ENCODE data around the gene ELMO1. TPM values are rescaled to one million over a fixed set of nuclear protein-coding genes. Genes with fewer than 3 reads are reported as not detected.

The ELMO1 gene
- polyA plus RNA-seq, 2 of the 4 experiments (the other 2 are of a cell fraction) = 2.3 to 6.1 TPM

GRCh38 chr7:37205451-37205850, 243.2 kb downstream of the ELMO1 start (continued):
- TF ChIP-seq PBX3 (IDR thresholded peaks at IDR 0.05) (no peak), RAD21 (conservative IDR thresholded peaks at IDR 0.05 in 1 of 2, IDR thresholded peaks at IDR 0.05 in 1 of 2) (no peak), SREBF2 (IDR thresholded peaks at IDR 0.05) (no peak)

- Histone ChIP-seq H3K4me1 (peaks cover 5% of the 10 kb centered on the region; the same call in 1 of the 3 replicates), H3K4me2 (no peak overlapping the region), H3K4me3 (no peak overlapping the region), H3K27ac (no peak overlapping the region; a peak in 1 of 6 replicates), H3K9me3 (no peaks in the 10 kb centered on the region)
- ATAC-seq (peak; percentile 25 to 47; a peak in 3 of 6 replicates), DNase-seq (ENCODE audit: low read depth in 1 of 2, low spot score in 1 of 2) (no peak), FAIRE-seq (no peak)
- WGBS (ENCODE audit: missing lambda C conversion rate) = 0% methylated on average over 2 of the region's 2 CpGs
- ChIA-PET POLR2A (no interaction called here), CTCF (interaction anchor here (0.7 to 8.2 kb wide), 25 partner anchors 11 to 769 kb away, joined by 3 to 108 read pairs (median 4); no protein-coding TSS in a partner anchor)
- peak; percentile 11; the same call in 1 of the 3 replicates for TF ChIP-seq CTCF (IDR thresholded peaks at IDR 0.05)
- TF ChIP-seq EHF (CRISPR knock-in tag; IDR thresholded peaks at IDR 0.05) = no peak
Measured at GRCh38 chr7:37201876-37202198, 246.8 kb downstream of the ELMO1 start.

- ATAC-seq (peak; percentile 85 to 92), FAIRE-seq (peak; percentile 76), DNase-seq (ENCODE audit: low read depth in 1 of 2, low spot score in 1 of 2) (peak; percentile 70 to 84)
- TF ChIP-seq SMC3 (IDR thresholded peaks at IDR 0.05) (peak; percentile 81), E2F6 (IDR thresholded peaks at IDR 0.05; ENCODE audit: borderline replicate concordance, low read depth) (no peak), CTCF (IDR thresholded peaks at IDR 0.05) (peak; percentile 84), MAX (IDR thresholded peaks at IDR 0.05) (no peak), RAD21 (conservative IDR thresholded peaks at IDR 0.05 in 1 of 2, IDR thresholded peaks at IDR 0.05 in 1 of 2) (peak; percentile 76 to 79), MYC (IDR thresholded peaks at IDR 0.05; ENCODE audit: borderline replicate concordance, low read length) (no peak), CHD2 (IDR thresholded peaks at IDR 0.05; ENCODE audit: low read length, partially characterized antibody) (no peak)
- H3K27ac ChIP-seq = peak overlapping the region in 1 of 2 experiments; percentile 31; a peak in 1 of 6 replicates
- CTCF ChIA-PET = interaction anchor here (0.6 to 8.2 kb wide), 34 partner anchors 11 to 1110 kb away, joined by 3 to 108 read pairs (median 4); no protein-coding TSS in a partner anchor
- peak overlapping the region; percentile 44; the same call in 2 of the 3 replicates for H3K4me2 ChIP-seq
- peaks cover 5% of the 10 kb centered on the region; the same call in 1 of the 3 replicates for H3K4me1 ChIP-seq
- 2% methylated on average over 6 of the region's 6 CpGs for WGBS (ENCODE audit: missing lambda C conversion rate)
- H3K4me3 ChIP-seq = no peak overlapping the region
- POLR2A ChIA-PET = no interaction called here
- no peaks in the 10 kb centered on the region for H3K9me3 ChIP-seq
Measured at GRCh38 chr7:37201003-37201875, 247.4 kb downstream of the ELMO1 start.

Data from A549 (cell line).